ENCODE results near the gene RFPL1.
"Not testable (repeated sequence)": the region's sequence is repeated elsewhere in the genome, so short reads cannot be mapped to it uniquely, and the experiment has no call there.

The RFPL1 gene

GRCh38 chr22:29438283-29438682, at the start of gene RFPL1:
RFPL1 (plus strand) TSS chr22:29438583.
- not testable (repeated sequence) for DNase-seq (ENCODE audit: low read depth)

GRCh38 chr22:29388759-29389090, 49.7 kb upstream of the RFPL1 start:
- no peak for DNase-seq (ENCODE audit: low read depth)

- no peak for DNase-seq (ENCODE audit: low read depth)
Measured at GRCh38 chr22:29390270-29390669, 48.1 kb upstream of the RFPL1 start.

GRCh38 chr22:29391546-29391945, 46.8 kb upstream of the RFPL1 start:
- no peak for DNase-seq (ENCODE audit: low read depth)

GRCh38 chr22:29393019-29393608, 45.3 kb upstream of the RFPL1 start:
- DNase-seq (ENCODE audit: low read depth): no peak

- peak; percentile 64 for DNase-seq (ENCODE audit: low read depth)
Measured at GRCh38 chr22:29394931-29395581, 43.3 kb upstream of the RFPL1 start.

- no peak for DNase-seq (ENCODE audit: low read depth)
Measured at GRCh38 chr22:29396126-29396525, 42.3 kb upstream of the RFPL1 start.

GRCh38 chr22:29397791-29398190, 40.6 kb upstream of the RFPL1 start:
- DNase-seq (ENCODE audit: low read depth): no peak

GRCh38 chr22:29400576-29400975, 37.8 kb upstream of the RFPL1 start:
- no peak for DNase-seq (ENCODE audit: low read depth)

GRCh38 chr22:29401538-29401937, 36.8 kb upstream of the RFPL1 start:
- DNase-seq (ENCODE audit: low read depth): not testable (repeated sequence)

GRCh38 chr22:29408940-29409339, 29.4 kb upstream of the RFPL1 start:
- no peak for DNase-seq (ENCODE audit: low read depth)

GRCh38 chr22:29411569-29412211, 26.7 kb upstream of the RFPL1 start:
- DNase-seq (ENCODE audit: low read depth): not testable (repeated sequence)

- DNase-seq (ENCODE audit: low read depth): not testable (repeated sequence)
Measured at GRCh38 chr22:29412772-29413171, 25.6 kb upstream of the RFPL1 start.

GRCh38 chr22:29414951-29415591, 23.3 kb upstream of the RFPL1 start:
- DNase-seq (ENCODE audit: low read depth): not testable (repeated sequence)

GRCh38 chr22:29418704-29419103, 19.7 kb upstream of the RFPL1 start:
- DNase-seq (ENCODE audit: low read depth): not testable (repeated sequence)

GRCh38 chr22:29426476-29426875, 11.9 kb upstream of the RFPL1 start:
- DNase-seq (ENCODE audit: low read depth): no peak

GRCh38 chr22:29427176-29427760, 11.1 kb upstream of the RFPL1 start:
- no peak for DNase-seq (ENCODE audit: low read depth)

- no peak for DNase-seq (ENCODE audit: low read depth)
Measured at GRCh38 chr22:29431986-29432385, 6.4 kb upstream of the RFPL1 start.

- DNase-seq (ENCODE audit: low read depth): no peak
Measured at GRCh38 chr22:29433856-29434255, 4.5 kb upstream of the RFPL1 start.

- no peak for DNase-seq (ENCODE audit: low read depth)
Measured at GRCh38 chr22:29434288-29434687, 4.1 kb upstream of the RFPL1 start.

- DNase-seq (ENCODE audit: low read depth): no peak
Measured at GRCh38 chr22:29435236-29436136, 2.9 kb upstream of the RFPL1 start.

- DNase-seq (ENCODE audit: low read depth): no peak
Measured at GRCh38 chr22:29442976-29443375, 4.6 kb downstream of the RFPL1 start.
